GM12891 (cell line): ENCODE measurements around the gene RNF10.

Source experiments
- POLR2A ChIP-seq: IDR thresholded peaks from 2 replicates; pipeline ENCODE4 v1.6.1; 2011; ENCODE audit warnings: low read depth, low read length, control low read depth
- POLR2AphosphoS5 ChIP-seq: IDR thresholded peaks from 2 replicates; pipeline ENCODE4 v1.6.1; 2011; ENCODE audit warnings: low read depth, low read length, control low read depth
- POU2F2 ChIP-seq: IDR thresholded peaks from 2 replicates; pipeline ENCODE4 v1.6.1; 2011; ENCODE audit warnings: low read depth, mild to moderate bottlenecking, control low read depth, low read length, moderate library complexity
- SPI1 ChIP-seq: IDR thresholded peaks from 2 replicates; pipeline ENCODE4 v1.6.1; 2011; ENCODE audit warnings: low read depth, low read length, control low read depth
- TAF1 ChIP-seq: IDR thresholded peaks from 2 replicates; pipeline ENCODE4 v1.6.1; 2011; ENCODE audit warnings: low read depth, low read length, control low read depth

GRCh38 chr12:120485961-120486881, 47.9 kb upstream of the RNF10 start:
- TF ChIP-seq POLR2A (no peak), POLR2AphosphoS5 (no peak), TAF1 (no peak), SPI1 (no peak), POU2F2 (no peak)
